Measurements from ENCODE around the gene SEPTIN3.

The SEPTIN3 gene

DNA sequence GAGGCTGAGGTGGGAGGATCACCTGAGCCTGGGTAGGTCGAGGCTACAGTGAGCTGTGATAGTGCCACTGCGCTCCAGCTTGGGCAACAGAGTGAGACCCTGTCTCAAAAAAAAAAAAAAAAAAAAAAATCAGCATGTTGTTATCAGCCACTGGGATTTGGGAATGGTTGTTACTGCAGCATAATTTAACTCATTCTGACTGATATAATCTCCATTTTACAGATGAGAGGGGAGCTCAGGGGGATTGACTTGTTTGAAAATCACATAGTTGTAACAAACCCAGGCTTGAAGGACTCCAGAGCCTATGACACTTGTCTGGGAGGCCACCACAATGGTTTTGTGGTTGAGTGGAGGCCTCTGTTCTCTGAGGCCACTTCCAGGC, 3.0 kb upstream of the SEPTIN3 start:
- DNase-seq (ENCODE audit: low read depth) = no peak
- H3K4me3 ChIP-seq (ENCODE audit: low read length) = no peak overlapping the region
- TF ChIP-seq, protein P1, sequence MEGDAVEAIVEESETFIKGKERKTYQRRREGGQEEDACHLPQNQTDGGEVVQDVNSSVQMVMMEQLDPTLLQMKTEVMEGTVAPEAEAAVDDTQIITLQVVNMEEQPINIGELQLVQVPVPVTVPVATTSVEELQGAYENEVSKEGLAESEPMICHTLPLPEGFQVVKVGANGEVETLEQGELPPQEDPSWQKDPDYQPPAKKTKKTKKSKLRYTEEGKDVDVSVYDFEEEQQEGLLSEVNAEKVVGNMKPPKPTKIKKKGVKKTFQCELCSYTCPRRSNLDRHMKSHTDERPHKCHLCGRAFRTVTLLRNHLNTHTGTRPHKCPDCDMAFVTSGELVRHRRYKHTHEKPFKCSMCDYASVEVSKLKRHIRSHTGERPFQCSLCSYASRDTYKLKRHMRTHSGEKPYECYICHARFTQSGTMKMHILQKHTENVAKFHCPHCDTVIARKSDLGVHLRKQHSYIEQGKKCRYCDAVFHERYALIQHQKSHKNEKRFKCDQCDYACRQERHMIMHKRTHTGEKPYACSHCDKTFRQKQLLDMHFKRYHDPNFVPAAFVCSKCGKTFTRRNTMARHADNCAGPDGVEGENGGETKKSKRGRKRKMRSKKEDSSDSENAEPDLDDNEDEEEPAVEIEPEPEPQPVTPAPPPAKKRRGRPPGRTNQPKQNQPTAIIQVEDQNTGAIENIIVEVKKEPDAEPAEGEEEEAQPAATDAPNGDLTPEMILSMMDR (IDR thresholded peaks at IDR 0.05; ENCODE audit: insufficient read depth, low read depth, low read length, missing control alignments) = no peak

DNA sequence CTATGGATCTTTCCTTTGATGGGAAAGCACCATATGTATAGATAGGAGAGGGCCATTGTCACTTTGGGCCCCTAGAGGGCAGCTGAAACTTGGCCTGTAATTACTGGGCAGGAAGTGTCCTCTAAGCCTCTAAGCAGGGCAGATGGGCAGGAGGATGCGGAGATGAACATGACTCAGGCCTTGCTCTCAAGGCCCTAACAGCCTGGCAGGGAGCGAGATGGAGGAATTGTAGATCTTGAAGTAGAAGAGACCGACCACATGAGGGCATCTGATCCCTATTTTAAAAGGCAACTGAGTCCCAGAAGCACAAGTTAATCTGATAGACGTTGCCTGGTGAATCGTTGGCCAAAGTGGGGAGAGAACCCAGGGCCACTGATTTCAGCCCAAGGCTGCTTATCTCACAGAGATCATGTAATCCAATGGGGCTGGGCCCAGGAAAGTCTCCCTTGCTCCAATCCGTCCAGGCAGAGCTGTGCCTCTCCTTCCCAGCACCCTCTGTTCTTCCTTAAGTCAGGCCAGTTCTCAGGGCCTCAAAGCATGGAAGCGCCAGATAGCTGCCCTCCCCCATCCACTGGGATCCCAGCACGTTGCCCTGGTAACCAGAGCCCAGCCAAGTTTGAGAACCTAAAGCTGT, 2.5 kb upstream of the SEPTIN3 start:
- peak; percentile 86 for DNase-seq (ENCODE audit: low read depth)
- TF ChIP-seq, protein P1 (IDR thresholded peaks at IDR 0.05; ENCODE audit: insufficient read depth, low read depth, low read length, missing control alignments) = peak; percentile 47
- no peak overlapping the region for H3K4me3 ChIP-seq (ENCODE audit: low read length)

DNA sequence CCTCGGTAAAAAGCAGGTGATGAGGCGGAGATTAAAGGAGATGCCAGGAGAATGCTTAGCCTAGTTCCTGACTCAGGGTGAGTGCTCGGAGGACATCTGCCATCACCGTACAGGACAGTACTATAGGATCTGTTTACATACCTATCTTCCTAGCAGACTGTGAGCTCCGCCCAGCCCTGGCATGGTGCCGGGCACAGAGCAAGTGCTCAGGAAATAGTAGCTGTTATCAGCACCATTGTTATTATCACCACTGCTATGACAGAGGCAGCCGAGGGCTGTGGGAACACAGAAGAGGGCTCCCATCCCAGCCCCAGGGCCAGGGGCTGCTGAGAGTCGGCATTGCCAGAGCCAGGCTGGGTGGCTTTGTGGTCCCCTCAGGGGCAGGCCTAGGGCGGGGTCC, 642 bp upstream of the SEPTIN3 start:
- TF ChIP-seq, protein P1 (IDR thresholded peaks at IDR 0.05; ENCODE audit: insufficient read depth, low read depth, low read length, missing control alignments) = no peak
- no peak overlapping the region for H3K4me3 ChIP-seq (ENCODE audit: low read length)
- DNase-seq (ENCODE audit: low read depth) = peak; percentile 65

DNA sequence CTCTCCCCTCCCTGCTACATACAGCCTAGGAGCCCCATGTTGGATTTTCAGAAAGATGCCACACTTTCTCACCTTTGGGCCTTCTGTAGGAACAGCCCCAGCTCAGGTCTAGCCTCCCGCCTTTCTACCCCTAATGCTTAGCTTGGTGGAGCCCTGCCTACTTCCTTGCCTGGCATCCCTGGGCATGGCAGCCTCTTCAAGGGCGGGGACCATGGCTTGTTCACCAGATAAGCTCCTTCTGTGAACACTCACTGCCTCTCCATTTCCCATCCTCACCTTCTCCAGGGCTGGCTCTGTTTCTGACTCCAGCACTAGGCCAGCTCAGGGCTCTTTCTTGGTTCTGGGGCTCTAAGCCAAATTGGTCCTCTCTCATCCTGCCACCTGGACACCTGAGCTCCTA, 1.4 kb downstream of the SEPTIN3 start:
- DNase-seq (ENCODE audit: low read depth) = no peak
- TF ChIP-seq, protein P1 (IDR thresholded peaks at IDR 0.05; ENCODE audit: insufficient read depth, low read depth, low read length, missing control alignments) = no peak
- H3K4me3 ChIP-seq (ENCODE audit: low read length) = no peak overlapping the region

DNA sequence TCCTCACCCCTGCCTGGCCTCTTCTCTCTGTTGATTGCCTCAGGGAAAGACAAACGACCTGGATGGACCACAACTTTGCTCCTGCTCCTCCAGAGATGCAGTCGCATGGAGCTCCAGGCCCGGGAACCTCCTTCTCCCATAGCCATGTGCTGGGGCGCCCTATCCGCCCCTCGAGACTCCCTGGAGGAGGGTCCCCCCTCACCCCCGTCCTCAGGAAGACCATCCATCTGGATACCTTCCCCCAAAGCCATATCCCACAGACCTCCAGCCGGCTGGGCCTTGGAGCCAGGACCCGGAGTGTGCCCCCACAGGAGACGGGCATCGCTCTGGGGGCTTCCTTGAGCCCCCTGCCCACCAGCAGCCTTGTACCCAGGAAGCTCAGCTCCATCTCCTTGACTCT, 2.2 kb downstream of the SEPTIN3 start:
- DNase-seq (ENCODE audit: low read depth) = no peak
- TF ChIP-seq, protein P1 (IDR thresholded peaks at IDR 0.05; ENCODE audit: insufficient read depth, low read depth, low read length, missing control alignments) = no peak
- H3K4me3 ChIP-seq (ENCODE audit: low read length) = no peak overlapping the region

DNA sequence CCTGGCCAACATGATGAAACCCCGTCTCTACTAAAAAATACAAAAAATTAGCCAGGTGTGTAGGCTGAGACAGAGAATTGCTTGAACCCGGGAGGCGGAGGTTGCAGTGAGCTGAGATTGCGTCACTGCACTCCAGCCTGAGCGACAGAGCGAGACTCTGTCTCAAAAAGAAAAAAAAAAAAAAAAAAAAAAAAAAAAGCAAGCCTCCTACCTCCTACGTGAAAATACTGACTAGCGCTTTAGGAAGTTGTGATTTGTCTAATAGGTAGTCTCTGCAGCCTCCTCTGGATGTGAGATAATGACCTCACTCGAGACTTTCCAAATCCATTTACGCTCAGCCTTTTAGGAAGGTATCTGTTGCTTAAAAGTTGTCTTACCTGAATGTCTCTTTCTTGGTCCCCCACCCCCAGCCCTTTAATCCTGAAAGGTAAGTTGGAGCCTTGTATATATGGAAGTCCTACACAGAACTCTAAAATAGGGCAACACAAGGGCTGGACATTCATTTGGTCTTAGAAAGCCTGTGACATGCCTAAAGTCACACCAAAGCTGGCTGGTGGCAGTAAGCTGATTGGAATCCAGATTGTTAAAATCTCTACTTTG, 5.5 kb downstream of the SEPTIN3 start:
- H3K4me3 ChIP-seq (ENCODE audit: low read length) = no peak overlapping the region
- peak; percentile 73 for DNase-seq (ENCODE audit: low read depth)
- TF ChIP-seq, protein P1 (IDR thresholded peaks at IDR 0.05; ENCODE audit: insufficient read depth, low read depth, low read length, missing control alignments) = no peak
